GM21360 (cell line): ENCODE measurements around the gene COQ3.
"Not testable (repeated sequence)": the region's sequence is repeated elsewhere in the genome, so short reads cannot be mapped to it uniquely, and the experiment has no call there.

Experiments used
- ATAC-seq: cut with Tn5 transposase; IDR thresholded peaks from one replicate; pipeline ENCODE4 v1.9.1; 2021; ENCODE audit warnings: mild to moderate bottlenecking, moderate library complexity; ENCODE audit not compliant: unreplicated experiment

COQ3 gene

DNA sequence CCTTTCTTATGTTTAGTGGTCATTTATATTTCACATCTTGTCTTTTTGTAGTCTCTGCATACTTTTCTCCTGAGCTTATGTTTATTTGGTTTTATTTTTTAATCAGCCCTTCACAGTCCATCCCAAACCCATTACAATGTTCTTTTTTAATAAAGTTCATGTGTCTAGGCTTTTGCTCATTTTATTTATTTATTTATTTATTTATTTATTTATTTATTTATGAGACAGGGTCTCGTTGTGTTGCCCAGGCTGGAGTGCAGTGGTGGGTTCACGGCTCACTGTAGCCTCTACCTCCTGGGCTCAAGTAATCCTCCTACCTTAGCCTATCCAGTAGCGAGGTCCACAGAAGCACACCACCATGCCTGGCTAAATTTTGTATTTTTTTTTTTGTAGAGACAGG, 3.1 kb downstream of the COQ3 start:
- ATAC-seq, result no peak

DNA sequence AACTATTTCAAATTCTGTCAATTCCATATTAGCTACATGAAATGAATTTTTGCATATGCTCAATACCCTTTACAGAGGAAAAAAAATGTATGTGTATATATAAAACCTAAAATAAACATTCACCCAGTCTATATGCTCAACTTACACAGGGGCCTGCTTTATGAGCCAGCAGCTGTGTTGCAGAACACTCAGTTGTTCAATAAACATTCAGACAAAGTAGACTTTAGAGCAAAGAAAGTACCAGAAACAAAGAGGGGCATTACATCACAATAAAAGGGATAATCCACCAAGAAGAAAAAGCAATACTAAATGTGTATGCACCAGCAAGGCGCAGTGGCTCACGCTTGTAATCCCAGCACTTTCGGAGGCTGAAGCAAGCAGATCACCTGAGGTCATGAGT, 9.5 kb downstream of the COQ3 start:
- no peak for ATAC-seq

DNA sequence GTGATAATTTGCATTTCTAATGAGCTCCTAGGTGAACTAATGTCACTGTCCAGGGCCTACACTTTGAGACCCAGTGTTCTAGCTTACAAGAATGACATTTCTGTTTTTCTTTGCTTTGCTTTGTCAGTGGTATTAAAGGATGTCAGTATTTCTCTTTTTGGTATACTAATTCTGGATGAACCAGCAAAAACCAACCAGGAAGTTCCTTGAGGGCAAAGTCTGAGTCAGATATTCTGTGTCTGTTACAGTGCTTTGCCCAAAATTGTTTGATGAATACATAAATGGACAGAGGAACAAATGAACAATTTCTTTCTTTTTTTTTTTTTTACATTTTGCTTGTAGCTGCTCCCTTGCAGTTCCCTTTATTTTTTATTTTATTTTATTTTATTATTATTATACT, 15.4 kb downstream of the COQ3 start:
- ATAC-seq, result no peak

DNA sequence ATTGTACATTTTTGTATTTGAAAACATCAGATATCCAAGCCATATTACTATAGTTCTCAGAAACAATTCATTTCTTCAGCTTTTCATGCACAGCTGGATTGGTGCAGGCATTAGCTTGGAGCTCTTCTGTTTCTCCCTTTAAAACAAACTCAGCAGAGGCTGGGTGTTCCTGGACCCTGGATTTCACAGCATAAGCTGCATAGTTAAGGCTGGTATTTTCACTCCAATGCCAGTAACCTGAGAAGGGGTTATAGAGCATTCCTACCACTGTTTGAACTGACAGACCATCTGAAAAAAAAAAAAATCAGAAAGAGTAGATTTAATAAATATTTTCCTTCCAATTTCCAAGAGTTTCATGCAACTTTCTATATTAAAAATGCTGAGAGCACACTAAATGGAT, 24.5 kb downstream of the COQ3 start:
- ATAC-seq, result no peak

GRCh38 chr6:99366852-99367251, 27.1 kb downstream of the COQ3 start:
- no peak for ATAC-seq

- peak; percentile 94 for ATAC-seq
Measured at GRCh38 chr6:99364026-99364425, 30.0 kb downstream of the COQ3 start.

DNA sequence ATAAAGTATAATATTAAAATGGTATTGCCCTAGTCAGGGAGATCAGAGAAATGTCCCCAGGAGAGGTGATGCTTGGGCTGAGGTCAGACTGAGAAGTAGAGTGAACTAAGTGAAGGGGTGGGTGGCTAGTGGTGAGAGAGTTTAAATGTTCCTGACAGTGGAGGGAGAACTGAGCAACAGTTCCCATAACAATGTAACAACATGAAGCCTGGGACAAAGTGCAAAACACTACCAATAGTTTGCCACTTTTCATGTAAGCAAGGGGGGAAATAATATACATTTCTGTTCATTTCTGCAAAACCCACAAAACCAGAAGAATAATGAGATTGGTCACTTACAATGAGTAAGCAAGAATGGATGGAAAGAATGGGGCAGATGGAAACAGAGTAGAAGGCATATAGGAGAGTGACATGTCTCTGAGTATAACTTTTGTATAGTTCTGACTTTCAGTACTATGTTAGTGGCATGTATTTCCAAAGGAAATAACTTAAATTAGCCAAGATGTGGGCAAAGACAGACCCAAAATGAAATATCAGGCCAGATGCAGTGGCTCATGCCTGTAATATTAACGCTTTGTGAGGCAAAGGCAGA, 31.2 kb downstream of the COQ3 start:
- no peak for ATAC-seq

- no peak for ATAC-seq
Measured at GRCh38 chr6:99359800-99360199, 34.2 kb downstream of the COQ3 start.

GRCh38 chr6:99356641-99357040, 37.4 kb downstream of the COQ3 start:
- ATAC-seq, result no peak

GRCh38 chr6:99354983-99355382, 39.0 kb downstream of the COQ3 start:
- no peak for ATAC-seq

DNA sequence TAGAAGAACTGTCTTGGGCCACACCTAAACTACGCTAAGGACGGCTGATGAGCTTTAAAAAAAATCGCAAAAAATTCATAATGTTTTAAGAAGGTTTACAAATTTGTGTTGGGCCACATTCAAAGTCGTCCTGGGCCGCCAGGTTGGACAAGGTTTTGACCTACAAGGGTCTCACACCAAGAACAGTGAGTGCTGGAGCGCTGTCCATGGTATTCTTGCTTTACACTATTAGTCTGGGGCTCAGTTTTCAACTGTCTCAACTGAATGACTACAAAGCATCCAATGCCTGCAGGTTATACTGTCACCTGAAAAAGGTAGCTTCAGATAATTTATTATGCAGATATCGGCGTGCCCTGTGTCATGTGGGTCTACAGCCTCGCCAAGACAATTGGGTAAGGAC, 40.9 kb downstream of the COQ3 start:
- no peak for ATAC-seq

DNA sequence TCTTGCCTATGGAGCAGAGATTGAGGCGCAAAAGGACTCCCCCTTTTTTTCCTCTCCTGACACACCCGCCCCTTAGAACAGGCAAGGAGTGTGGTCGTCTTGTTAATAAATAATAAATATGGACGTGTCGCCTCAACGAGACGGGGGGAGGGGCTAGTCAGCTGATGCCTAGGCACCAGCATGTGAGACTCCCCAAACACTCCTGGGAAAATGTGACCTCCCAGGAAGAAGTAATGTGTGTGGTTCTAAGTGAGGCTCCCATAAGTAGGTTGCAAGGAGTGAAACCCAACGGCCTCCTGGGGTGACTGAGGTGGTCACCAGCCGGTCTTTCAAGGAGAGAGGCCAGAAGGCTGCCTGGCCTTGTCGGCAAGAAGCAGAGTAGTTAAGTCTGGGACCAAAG, 43.4 kb downstream of the COQ3 start:
- ATAC-seq, result no peak

DNA sequence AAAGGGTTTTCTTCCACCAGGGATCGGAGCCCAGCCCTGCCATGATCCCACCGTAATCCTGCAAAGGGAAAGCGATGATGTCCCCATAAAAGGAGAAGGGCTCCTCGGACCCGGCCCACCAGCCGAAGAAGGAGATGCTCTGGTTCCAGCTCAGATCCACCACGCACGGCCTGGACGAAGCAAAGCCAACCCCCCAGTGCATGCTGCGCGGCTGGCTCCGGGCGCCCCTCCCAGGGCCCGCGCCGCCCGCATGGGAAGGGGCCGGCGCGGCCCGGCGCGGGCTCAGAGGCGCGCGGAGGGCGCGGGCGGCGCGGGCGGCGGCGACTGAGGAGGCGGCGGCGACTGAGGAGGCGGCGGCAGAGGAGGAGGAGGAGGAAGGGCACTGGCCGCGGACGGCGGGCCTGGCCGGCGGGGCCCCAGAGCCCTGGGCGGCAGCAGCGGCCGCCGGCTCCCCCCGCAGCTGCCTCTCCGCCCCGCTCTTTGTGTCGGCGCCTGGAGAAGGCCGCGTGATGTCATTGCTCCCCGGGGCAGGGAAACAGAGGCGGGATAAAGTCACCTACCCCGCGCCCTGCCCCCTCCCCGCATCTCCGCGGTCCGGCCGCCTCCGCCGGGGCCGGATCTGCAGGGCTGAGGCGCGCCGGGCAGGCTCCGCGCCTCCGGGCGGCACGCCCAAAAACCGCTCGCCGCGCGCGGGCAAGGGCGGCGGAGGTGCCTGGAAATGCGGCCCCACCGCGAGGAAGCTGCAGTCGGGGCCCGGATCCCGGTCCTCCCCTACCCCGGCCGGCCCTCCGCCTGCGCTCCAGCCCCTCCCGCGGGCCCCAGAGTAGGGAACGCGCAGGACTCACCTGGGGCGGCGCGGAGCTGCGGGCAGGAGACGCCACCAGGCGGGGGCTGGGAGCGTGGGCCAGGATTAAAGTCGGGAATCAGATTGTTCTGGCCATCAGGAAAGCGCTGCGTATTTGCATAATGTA, 44.5 kb downstream of the COQ3 start, which contains the start of gene FAXC:
TSS of gene FAXC (minus strand) at position 504 of the 971 bp plus-strand sequence. CDS start at position 202, 302 bp downstream.
- no peak for ATAC-seq

DNA sequence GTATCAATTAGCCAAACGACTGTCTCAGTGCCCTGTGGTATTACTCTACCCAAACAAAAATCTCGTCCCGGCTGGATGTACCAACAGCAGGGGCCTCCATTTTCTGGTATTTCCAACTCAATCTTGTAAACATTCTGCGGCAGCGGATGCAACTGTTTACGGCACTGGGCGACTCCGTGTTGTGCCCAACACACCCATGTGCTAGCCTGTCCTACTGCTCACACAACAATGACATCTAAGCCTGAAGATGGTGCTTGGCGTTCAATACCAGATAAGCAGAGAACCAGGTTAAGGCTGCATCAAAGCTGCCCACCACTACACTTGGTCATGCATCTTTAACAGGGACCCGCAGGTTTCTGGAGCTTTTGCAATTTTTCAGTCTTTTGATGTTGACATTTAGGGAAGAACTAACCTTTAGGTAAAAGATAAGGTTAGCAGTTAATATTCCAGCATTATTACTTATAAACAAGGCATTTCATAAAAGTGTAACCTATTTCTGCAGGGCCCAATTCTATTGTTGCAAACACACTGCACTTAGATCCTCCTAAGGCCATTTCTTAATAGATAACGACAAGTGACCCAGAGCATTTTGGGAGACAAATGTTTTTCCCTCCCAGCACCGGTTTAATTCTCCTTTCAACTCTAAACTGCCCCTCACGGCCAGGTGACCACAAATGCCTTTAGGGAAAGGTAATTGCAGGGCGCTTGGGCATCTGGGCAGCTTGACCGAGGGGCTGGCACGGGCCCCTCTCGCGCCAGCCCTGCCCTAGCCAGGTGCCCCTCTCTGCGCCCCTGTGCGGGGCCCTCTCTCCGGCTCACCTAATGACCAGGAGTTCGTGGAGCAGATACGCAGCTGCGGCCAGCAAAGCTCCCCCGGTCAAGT, 45.5 kb downstream of the COQ3 start:
- ATAC-seq, result no peak

GRCh38 chr6:99347804-99348203, 46.2 kb downstream of the COQ3 start:
- no peak for ATAC-seq

GRCh38 chr6:99346595-99346994, 47.4 kb downstream of the COQ3 start:
- no peak for ATAC-seq

GRCh38 chr6:99345164-99345563, 48.8 kb downstream of the COQ3 start:
- no peak for ATAC-seq

DNA sequence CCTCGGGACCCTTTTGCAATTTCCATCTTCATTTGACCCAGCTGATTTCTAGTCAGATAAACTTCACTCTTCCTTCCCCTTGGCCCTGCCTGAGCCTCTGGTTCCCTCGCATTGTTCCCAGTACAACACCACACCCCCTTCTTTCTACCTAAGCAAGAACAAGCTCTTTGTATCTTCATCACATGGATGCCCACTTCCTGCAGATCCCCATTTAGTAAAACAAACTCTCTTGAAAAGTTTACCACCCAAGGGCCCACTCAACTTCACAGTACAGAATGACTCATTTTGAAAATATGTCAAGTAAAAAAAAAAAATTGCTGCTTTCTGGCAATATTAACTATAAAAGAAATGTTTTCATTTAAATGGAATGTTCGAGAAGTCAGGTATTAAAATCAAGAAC, 49.7 kb downstream of the COQ3 start:
- ATAC-seq, result no peak

- ATAC-seq, result no peak
Measured at GRCh38 chr6:99341862-99342455, 52.0 kb downstream of the COQ3 start.

- no peak for ATAC-seq
Measured at GRCh38 chr6:99338188-99338587, 55.8 kb downstream of the COQ3 start.

DNA sequence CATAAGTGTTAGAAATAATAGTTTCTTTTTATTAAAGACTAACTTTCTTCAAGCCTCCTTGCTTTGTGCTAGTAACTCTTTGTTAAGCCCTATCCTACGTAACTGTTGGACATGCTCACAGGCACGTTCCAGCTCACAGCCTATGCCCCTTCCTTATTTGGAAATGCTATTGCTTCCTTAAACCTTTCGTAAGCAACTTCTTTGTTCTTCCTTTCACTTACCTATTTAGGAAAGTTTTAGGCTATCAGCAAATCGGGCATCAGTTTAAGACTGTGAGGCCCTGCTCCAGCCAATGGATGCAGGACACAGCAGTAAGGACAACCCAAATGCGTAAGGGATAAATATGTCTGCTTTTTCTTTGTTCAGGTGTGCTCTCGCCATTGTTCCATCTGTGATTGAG, 58.7 kb downstream of the COQ3 start:
- ATAC-seq, result not testable (repeated sequence)
